Ishikawa (cell line): Measurements from ENCODE around the gene LYSMD3.

Experiments used
- CEBPB ChIP-seq: IDR thresholded peaks from 2 replicates; pipeline ENCODE4 v1.6.1; 2012
- CREB1 ChIP-seq: IDR thresholded peaks from 2 replicates; pipeline ENCODE4 v1.6.1; 2012; ENCODE audit warnings: low read depth
- EGR1 ChIP-seq: IDR thresholded peaks from 2 replicates; pipeline ENCODE4 v1.6.1; 2012
- EP300 ChIP-seq: IDR thresholded peaks from 2 replicates; pipeline ENCODE4 v1.6.1; 2012; ENCODE audit warnings: borderline replicate concordance
- FOXM1 ChIP-seq: IDR thresholded peaks from 2 replicates; pipeline ENCODE4 v1.6.1; 2012; ENCODE audit warnings: low read depth, borderline replicate concordance
- MAX ChIP-seq: IDR thresholded peaks from 2 replicates; pipeline ENCODE4 v1.6.1; 2012
- NFIC ChIP-seq: IDR thresholded peaks from 2 replicates; pipeline ENCODE4 v1.6.1; 2012
- RAD21 ChIP-seq: IDR thresholded peaks from 2 replicates; pipeline ENCODE4 v1.6.1; 2012; ENCODE audit warnings: low read depth
- REST ChIP-seq: IDR thresholded peaks from 2 replicates; pipeline ENCODE4 v1.6.1; 2012; ENCODE audit warnings: low read depth, mild to moderate bottlenecking
- TAF1 ChIP-seq: IDR thresholded peaks from 2 replicates; pipeline ENCODE4 v1.6.1; 2012; ENCODE audit warnings: low read depth, mild to moderate bottlenecking
- TCF12 ChIP-seq: IDR thresholded peaks from 2 replicates; pipeline ENCODE4 v1.6.1; 2012; ENCODE audit warnings: low read depth
- TEAD4 ChIP-seq: IDR thresholded peaks from 2 replicates; pipeline ENCODE4 v1.6.1; 2012
- USF1 ChIP-seq: IDR thresholded peaks from 2 replicates; pipeline ENCODE4 v1.6.1; 2012
- YY1 ChIP-seq: IDR thresholded peaks from 2 replicates; pipeline ENCODE4 v1.6.1; 2012; ENCODE audit warnings: low read depth
- ZBTB7A ChIP-seq: IDR thresholded peaks from 2 replicates; pipeline ENCODE4 v1.6.1; 2012; ENCODE audit warnings: low read depth

Gene LYSMD3

GRCh38 chr5:90495146-90495545 lies 34.2 kb downstream of the LYSMD3 start:
- no peak for TF ChIP-seq USF1
- TF ChIP-seq NFIC = no peak
- no peak for TF ChIP-seq TCF12
- no peak for TF ChIP-seq YY1
- TF ChIP-seq EP300 = no peak
- TF ChIP-seq RAD21 = no peak
- TF ChIP-seq EGR1 = no peak
- TF ChIP-seq MAX = no peak
- no peak for TF ChIP-seq CREB1
- TF ChIP-seq REST = no peak
- no peak for TF ChIP-seq FOXM1
- no peak for TF ChIP-seq CEBPB

- no peak for TF ChIP-seq TAF1
- no peak for TF ChIP-seq CEBPB
- no peak for TF ChIP-seq MAX
- TF ChIP-seq EP300 = no peak
- TF ChIP-seq FOXM1 = no peak
- TF ChIP-seq REST = no peak
- TF ChIP-seq TEAD4 = no peak
- no peak for TF ChIP-seq TCF12
- TF ChIP-seq NFIC = no peak
- TF ChIP-seq RAD21 = no peak
- TF ChIP-seq EGR1 = no peak
- TF ChIP-seq YY1 = no peak
Observed at GRCh38 chr5:90494043-90494442, 35.3 kb downstream of the LYSMD3 start.

GRCh38 chr5:90488791-90489190 lies 40.6 kb downstream of the LYSMD3 start:
- TF ChIP-seq FOXM1 (no peak), CEBPB (no peak), TCF12 (no peak), YY1 (no peak), RAD21 (no peak), USF1 (no peak), ZBTB7A (no peak), EP300 (no peak), EGR1 (no peak), NFIC (no peak), MAX (no peak), REST (no peak), TEAD4 (no peak)

- no peak for TF ChIP-seq FOXM1
- TF ChIP-seq TAF1 = no peak
- TF ChIP-seq ZBTB7A = no peak
- no peak for TF ChIP-seq EP300
- TF ChIP-seq CREB1 = no peak
- TF ChIP-seq NFIC = no peak
- TF ChIP-seq TEAD4 = no peak
- no peak for TF ChIP-seq USF1
- no peak for TF ChIP-seq REST
- TF ChIP-seq CEBPB = no peak
Observed at GRCh38 chr5:90484540-90484939, 44.8 kb downstream of the LYSMD3 start.
